GM23248 (cell line): Measurements from ENCODE around the gene SH2D1B. TPM values are rescaled to one million over a fixed set of nuclear protein-coding genes. Genes with fewer than 3 reads are reported as not detected.
A peak's percentile ranks its signal among the peaks of the same experiment; 100 is the strongest.

Experiments
- DNase-seq: peaks from one replicate; pipeline ENCODE4 v3.0.0-alpha.2; 2015
- H2AFZ ChIP-seq: fragments of 200-600 bp; sonication (generic); 2 replicates; pipeline ENCODE4 v1.6.1; 2016; ENCODE audit warnings: antibody characterized with exemption
- H3F3A ChIP-seq: fragments of 200-600 bp; sonication (generic); 2 replicates; pipeline ENCODE4 v1.6.1; 2016; ENCODE audit warnings: mild to moderate bottlenecking, antibody characterized with exemption, mixed run types; ENCODE audit not compliant: insufficient read depth
- H3K27ac ChIP-seq: fragments of 200-600 bp; sonication (generic); 2 replicates; pipeline ENCODE4 v1.5.1; 2016; ENCODE audit warnings: mild to moderate bottlenecking
- H3K27me3 ChIP-seq: fragments of 200-600 bp; sonication (generic); replicated peaks from 2 replicates; pipeline ENCODE4 v1.6.1; 2016; ENCODE audit warnings: mild to moderate bottlenecking; ENCODE audit not compliant: insufficient read depth
- H3K36me3 ChIP-seq: fragments of 200-600 bp; sonication (generic); 2 replicates; pipeline ENCODE4 v1.6.1; 2016; ENCODE audit warnings: low read depth, mild to moderate bottlenecking
- H3K4me1 ChIP-seq: fragments of 200-600 bp; sonication (generic); 2 replicates; pipeline ENCODE4 v1.6.1; 2016; ENCODE audit warnings: mild to moderate bottlenecking; ENCODE audit not compliant: insufficient read depth
- H3K4me2 ChIP-seq: fragments of 200-600 bp; sonication (generic); one replicate; pipeline ENCODE4 v1.6.1; 2016; ENCODE audit warnings: mild to moderate bottlenecking; ENCODE audit not compliant: unreplicated experiment
- H3K4me3 ChIP-seq: fragments of 200-600 bp; sonication (generic); 2 replicates; pipeline ENCODE4 v1.5.1; 2016; ENCODE audit warnings: mild to moderate bottlenecking
- H3K79me2 ChIP-seq: fragments of 200-600 bp; sonication (generic); 2 replicates; pipeline ENCODE4 v1.6.1; 2016; ENCODE audit warnings: mild to moderate bottlenecking; ENCODE audit not compliant: insufficient read depth
- H3K9ac ChIP-seq: fragments of 200-600 bp; sonication (generic); 2 replicates; pipeline ENCODE4 v1.6.1; 2016; ENCODE audit warnings: mild to moderate bottlenecking
- H3K9me2 ChIP-seq: fragments of 200-600 bp; sonication (generic); 2 replicates; pipeline ENCODE4 v1.6.1; 2016; ENCODE audit warnings: mixed run types, mild to moderate bottlenecking, moderate library complexity; ENCODE audit not compliant: insufficient read depth
- H3K9me3 ChIP-seq: fragments of 200-600 bp; sonication (generic); one replicate; pipeline ENCODE4 v1.6.1; 2017; ENCODE audit warnings: low read depth
- H4K20me1 ChIP-seq: fragments of 200-600 bp; sonication (generic); 2 replicates; pipeline ENCODE4 v1.6.0; 2016; ENCODE audit not compliant: insufficient read depth
- EZH2 ChIP-seq: fragments of 200-600 bp; sonication (generic); IDR thresholded peaks from 2 replicates; pipeline ENCODE4 v1.6.1; 2018; ENCODE audit warnings: antibody characterized with exemption, mild to moderate bottlenecking; ENCODE audit not compliant: insufficient read depth, poor library complexity, severe bottlenecking
- EZH2phosphoT487 ChIP-seq: fragments of 200-600 bp; sonication (generic); IDR thresholded peaks from 2 replicates; pipeline ENCODE4 v1.6.1; 2018; ENCODE audit warnings: antibody characterized with exemption, moderate library complexity, mild to moderate bottlenecking, low read depth; ENCODE audit not compliant: insufficient read depth
- WGBS, 2 experiments: methylation state at CpG; one replicate each; pipeline ENCODE4 v1.1.6; 2015 to 2017; ENCODE audit warnings: low lambda C conversion rate in 2 of 2, low coverage in 1 of 2; ENCODE audit errors: missing lambda C conversion rate in 2 of 2; 5-methylcytosine and 5-hydroxymethylcytosine counted together
- in situ Hi-C: fragments of 300-500 bp; cut with MboI; formaldehyde crosslinking; loops from 2 replicates; pipeline ENCODE4 v1.15.0; 2020
- polyA plus RNA-seq: library from polyadenylated mRNA; unstranded; fragments of >200 nt; fragmentation: Nextera tagmentation; extraction: Ambion mirVana; gene quantifications from 2 replicates; pipeline ENCODE4 v1.2.1, GENCODE V29; 2016
- total RNA-seq: library from RNA; depleted of rRNA; stranded (reverse); fragments of >200 nt; shearing (Covaris generic); gene quantifications from 2 replicates; pipeline ENCODE4 v1.2.3, GENCODE V29; 2014

The SH2D1B gene
- total and polyA plus RNA-seq, 2 experiments from 2014 or later, result not detected

- H3K9ac ChIP-seq, result no peak overlapping the region
- H3K79me2 ChIP-seq, result no peaks in the 10 kb centered on the region
- no peak overlapping the region for H2AFZ ChIP-seq
- no peaks in the 10 kb centered on the region for H3K27me3 ChIP-seq
- no peaks in the 10 kb centered on the region for H4K20me1 ChIP-seq
- H3K4me1 ChIP-seq, result peaks cover 30% of the 10 kb centered on the region
- H3K4me2 ChIP-seq, result peak overlapping the region; percentile 63
- H3K9me2 ChIP-seq, result no peaks in the 10 kb centered on the region
- no peak for TF ChIP-seq EZH2
- TF ChIP-seq EZH2phosphoT487, result no peak
- peak overlapping the region; percentile 47 for H3K27ac ChIP-seq
- H3K36me3 ChIP-seq, result no peaks in the 10 kb centered on the region
- DNase-seq, result peak; percentile 87
- in situ Hi-C loops, result no loop called here
- peak overlapping the region; percentile 32 for H3K4me3 ChIP-seq
- peaks cover 11% of the 10 kb centered on the region for H3F3A ChIP-seq
- WGBS, 2 experiments, result 35 to 37% methylated on average over 5 of the region's 5 CpGs
- H3K9me3 ChIP-seq, result no peaks in the 10 kb centered on the region
These were observed 7.3 kb downstream of the SH2D1B start for GRCh38 chr1:162404550-162405160.

GRCh38 chr1:162400790-162401355, 11.1 kb downstream of the SH2D1B start:
- H3K79me2 ChIP-seq, result no peaks in the 10 kb centered on the region
- H3K4me2 ChIP-seq, result no peak overlapping the region
- in situ Hi-C loops, result no loop called here
- peaks cover 9% of the 10 kb centered on the region for H3F3A ChIP-seq
- DNase-seq, result no peak
- H3K27ac ChIP-seq, result no peak overlapping the region
- 78 to 83% methylated on average over 9 to 10 of the region's 10 CpGs for WGBS, 2 experiments
- H3K9ac ChIP-seq, result no peak overlapping the region
- no peaks in the 10 kb centered on the region for H4K20me1 ChIP-seq
- no peaks in the 10 kb centered on the region for H3K9me3 ChIP-seq
- TF ChIP-seq EZH2phosphoT487 (no peak), EZH2 (no peak)
- H3K4me1 ChIP-seq, result peaks cover 21% of the 10 kb centered on the region
- H3K9me2 ChIP-seq, result no peaks in the 10 kb centered on the region
- no peaks in the 10 kb centered on the region for H3K36me3 ChIP-seq
- H3K4me3 ChIP-seq, result no peak overlapping the region
- H2AFZ ChIP-seq, result no peak overlapping the region
- no peaks in the 10 kb centered on the region for H3K27me3 ChIP-seq

- H3K79me2 ChIP-seq, result no peaks in the 10 kb centered on the region
- H3K27ac ChIP-seq, result no peak overlapping the region
- no peak overlapping the region for H3K4me3 ChIP-seq
- H3K4me2 ChIP-seq, result no peak overlapping the region
- no peak overlapping the region for H3K9ac ChIP-seq
- no peaks in the 10 kb centered on the region for H3K9me3 ChIP-seq
- WGBS, 2 experiments, result 67 to 73% methylated on average over 8 of the region's 8 CpGs
- H3K27me3 ChIP-seq, result no peaks in the 10 kb centered on the region
- H3K4me1 ChIP-seq, result 0 out of 2 replicates have a peak, but pooled peaks cover 6% of the 10 kb centered on the region
- TF ChIP-seq EZH2phosphoT487 (no peak), EZH2 (no peak)
- H4K20me1 ChIP-seq, result no peaks in the 10 kb centered on the region
- no peak for DNase-seq
- no peaks in the 10 kb centered on the region for H3F3A ChIP-seq
- no peaks in the 10 kb centered on the region for H3K9me2 ChIP-seq
- H2AFZ ChIP-seq, result no peak overlapping the region
- no peaks in the 10 kb centered on the region for H3K36me3 ChIP-seq
- in situ Hi-C loops, result no loop called here
These were observed 12.8 kb downstream of the SH2D1B start for GRCh38 chr1:162398999-162399580.

GRCh38 chr1:162397943-162398560, 13.9 kb downstream of the SH2D1B start:
- Histone ChIP-seq H3K9me2 (no peaks in the 10 kb centered on the region), H3K27me3 (no peaks in the 10 kb centered on the region), H3F3A (no peaks in the 10 kb centered on the region), H3K9me3 (no peaks in the 10 kb centered on the region), H3K36me3 (no peaks in the 10 kb centered on the region), H3K27ac (no peak overlapping the region), H3K9ac (no peak overlapping the region), H4K20me1 (no peaks in the 10 kb centered on the region), H3K79me2 (no peaks in the 10 kb centered on the region), H2AFZ (no peak overlapping the region), H3K4me1 (0 out of 2 replicates have a peak, but pooled peaks cover 4% of the 10 kb centered on the region), H3K4me2 (no peak overlapping the region), H3K4me3 (no peak overlapping the region)
- no peak for DNase-seq
- 80 to 86% methylated on average over 3 of the region's 3 CpGs for WGBS, 2 experiments
- no peak for TF ChIP-seq EZH2
- no peak for TF ChIP-seq EZH2phosphoT487
- in situ Hi-C loops, result no loop called here
